Prostate gland (tissue), 2 donors: ENCODE data around the gene HSPA9. TPM values are rescaled to one million over a fixed set of nuclear protein-coding genes. Genes with fewer than 3 reads are reported as not detected.

ENCODE experiments used
- DNase-seq: peaks from one replicate; pipeline ENCODE4 v3.0.0-alpha.2; 2019; ENCODE audit warnings: low spot score
- H3K27ac ChIP-seq, 2 donors: fragments of 200-600 bp; sonication (generic); 2 replicates each; pipeline ENCODE4 v1.5.1; 2017 to 2019
- H3K27me3 ChIP-seq: fragments of 200-600 bp; sonication (generic); replicated peaks from 2 replicates; pipeline ENCODE4 v1.5.1; 2019; ENCODE audit not compliant: insufficient read depth
- H3K36me3 ChIP-seq, 2 donors: fragments of 200-600 bp; sonication (generic); 1 replicate in 1 of 2; 2 replicates in 1 of 2; pipeline versions ENCODE4 v1.5.1 to v1.8.1; 2017 to 2019
- H3K4me1 ChIP-seq: fragments of 200-600 bp; sonication (generic); replicated peaks from 2 replicates; pipeline ENCODE4 v1.5.1; 2019
- H3K4me3 ChIP-seq, 2 donors: fragments of 200-600 bp; sonication (generic); 2 replicates each; pipeline ENCODE4 v1.5.1; 2017 to 2019
- H3K9me3 ChIP-seq: fragments of 200-600 bp; sonication (generic); 2 replicates; pipeline ENCODE4 v1.5.1; 2017
- CTCF ChIP-seq, 4 experiments: fragments of 200-600 bp in 2 of 4; fragments of 450-650 bp in 2 of 4; sonication (generic) in 2 of 4; IDR thresholded peaks; 1 replicate in 3 of 4; 2 replicates in 1 of 4; pipeline ENCODE4 v1.5.1; 2016 to 2019; ENCODE audit warnings: antibody characterized with exemption in 4 of 4, mild to moderate bottlenecking in 2 of 4, moderate library complexity in 2 of 4
- POLR2A ChIP-seq: fragments of 450-650 bp; IDR thresholded peaks from one replicate; pipeline ENCODE4 v1.6.1; 2016; ENCODE audit warnings: antibody characterized with exemption, mild to moderate bottlenecking
- POLR2AphosphoS5 ChIP-seq: sonication (generic); formaldehyde crosslinking; IDR thresholded peaks from one replicate; pipeline ENCODE4 v1.6.1; 2017; ENCODE audit warnings: antibody characterized with exemption
- WGBS: methylation state at CpG from one replicate; pipeline ENCODE4 v1.1.5; 2018; 5-methylcytosine and 5-hydroxymethylcytosine counted together
- intact Hi-C: fragments of 100-400 bp; cut with DNase I; formaldehyde crosslinking; loops from one replicate; pipeline ENCODE4 v1.14.2; 2022
- total RNA-seq, 2 donors: library from RNA; depleted of rRNA; stranded (reverse); fragments of >200 nt; gene quantifications; one replicate each; pipeline ENCODE4 v1.1.0, GENCODE V29; 2016

HSPA9 gene
- total RNA-seq = 100 to 1,000 TPM; 273 to 331 TPM

GRCh38 chr5:138575194-138576015, at the start of gene HSPA9:
Gene HSPA9 (minus strand): TSS chr5:138575401. CDS start chr5:138575318, 83 bp downstream.
- intact Hi-C loops = loop anchor here (5.0 kb wide), 1 partner anchor 687 kb away; no protein-coding TSS in a partner anchor
- WGBS = 0% methylated on average over 71 of the region's 73 CpGs

GRCh38 chr5:138623053-138623452, 47.9 kb upstream of the HSPA9 start:
- H3K9me3 ChIP-seq = no peaks in the 10 kb centered on the region
- whole genome bisulfite sequencing = 61% methylated on average over 4 of the region's 4 CpGs
- H3K4me3 ChIP-seq = no peak overlapping the region
- TF ChIP-seq CTCF (IDR thresholded peaks at IDR 0.05) (no peak), POLR2A (no peak), POLR2AphosphoS5 (no peak)
- no peak for DNase-seq
- intact Hi-C loops = no loop called here
- no peaks in the 10 kb centered on the region for H3K27me3 ChIP-seq
- H3K4me1 ChIP-seq = no peaks in the 10 kb centered on the region
- H3K27ac ChIP-seq = no peak overlapping the region
- H3K36me3 ChIP-seq = no peaks in the 10 kb centered on the region

More at GRCh38 chr5:138575194-138576015, at the start of gene HSPA9:
- Histone ChIP-seq H3K27me3 (no peaks in the 10 kb centered on the region), H3K27ac (peak within 1 kb of the TSS; percentile 97 to 99), H3K9me3 (no peaks in the 10 kb centered on the region), H3K4me1 (no peaks in the 10 kb centered on the region), H3K36me3 (peaks cover 0 to 9% of the 10 kb centered on the region in 2 donors), H3K4me3 (peak within 1 kb of the TSS; percentile 81 to 96)
- peak; percentile 98 for DNase-seq
- peak; percentile 97 for TF ChIP-seq POLR2AphosphoS5
- peak in 2 of 4 experiments; percentile 42 to 45 for TF ChIP-seq CTCF (IDR thresholded peaks at IDR 0.05)
- peak; percentile 85 for TF ChIP-seq POLR2A

GRCh38 chr5:138622051-138622450, 46.9 kb upstream of the HSPA9 start:
- H3K27me3 ChIP-seq = no peaks in the 10 kb centered on the region
- no peaks in the 10 kb centered on the region for H3K36me3 ChIP-seq
- H3K9me3 ChIP-seq = no peaks in the 10 kb centered on the region
- no peak for DNase-seq
- 91% methylated on average over 4 of the region's 4 CpGs for WGBS
- no peak overlapping the region for H3K27ac ChIP-seq
- H3K4me3 ChIP-seq = no peak overlapping the region
- intact Hi-C loops = no loop called here
- no peaks in the 10 kb centered on the region for H3K4me1 ChIP-seq
- TF ChIP-seq CTCF (IDR thresholded peaks at IDR 0.05) (no peak), POLR2AphosphoS5 (no peak), POLR2A (no peak)

GRCh38 chr5:138620663-138621224, 45.5 kb upstream of the HSPA9 start:
- intact Hi-C loops = no loop called here
- no peaks in the 10 kb centered on the region for H3K4me1 ChIP-seq

More at GRCh38 chr5:138620663-138621224, 45.5 kb upstream of the HSPA9 start:
- Histone ChIP-seq H3K36me3 (no peaks in the 10 kb centered on the region), H3K27ac (no peak overlapping the region), H3K27me3 (no peaks in the 10 kb centered on the region), H3K9me3 (no peaks in the 10 kb centered on the region), H3K4me3 (no peak overlapping the region)
- DNase-seq = no peak
- WGBS = 64% methylated on average over 4 of the region's 4 CpGs
- TF ChIP-seq POLR2AphosphoS5 (no peak), CTCF (IDR thresholded peaks at IDR 0.05) (no peak), POLR2A (no peak)
